Gastroesophageal sphincter (tissue), 4 donors: ENCODE results near the gene ZBTB24. TPM values are rescaled to one million over a fixed set of nuclear protein-coding genes. Genes with fewer than 3 reads are reported as not detected.

Experiments
- ATAC-seq: fragments of 150-250 bp; one replicate; pipeline ENCODE4 v1.9.1; 2016; ENCODE audit warnings: mild to moderate bottlenecking, moderate library complexity
- H3K27ac ChIP-seq, 4 donors: fragments of 200-600 bp; sonication (generic) in 3 of 4; 1 replicate in 3 of 4; 2 replicates in 1 of 4; pipeline ENCODE4 v1.5.1; 2016 to 2019
- H3K27me3 ChIP-seq: fragments of 200-600 bp; sonication (generic); one replicate; pipeline ENCODE4 v1.5.1; 2019
- H3K36me3 ChIP-seq, 2 donors: fragments of 200-600 bp; sonication (generic); one replicate each; pipeline ENCODE4 v1.5.1; 2019; ENCODE audit warnings: control low read depth in 1 of 2
- H3K4me1 ChIP-seq, 3 donors: fragments of 200-600 bp; sonication (generic); 1 replicate in 2 of 3; 2 replicates in 1 of 3; pipeline ENCODE4 v1.5.1; 2016 to 2019; ENCODE audit warnings: control low read depth in 2 of 3
- H3K4me3 ChIP-seq, 2 donors: fragments of 200-600 bp; sonication (generic); one replicate each; pipeline ENCODE4 v1.5.1; 2019; ENCODE audit warnings: mild to moderate bottlenecking in 1 of 2, moderate library complexity in 1 of 2
- H3K9me3 ChIP-seq, 3 donors: fragments of 200-600 bp; sonication (generic); one replicate each; pipeline ENCODE4 v1.5.1; 2017 to 2019; ENCODE audit warnings: control low read depth in 2 of 3
- CTCF ChIP-seq, 4 experiments: fragments of 200-600 bp in 2 of 4; fragments of 450-650 bp in 2 of 4; sonication (generic) in 1 of 4; IDR thresholded peaks; one replicate each; pipeline ENCODE4 v1.5.1; 2017 to 2019; ENCODE audit warnings: antibody characterized with exemption in 4 of 4, mild to moderate bottlenecking in 2 of 4, moderate library complexity in 2 of 4
- EP300 ChIP-seq: sonication (generic); formaldehyde crosslinking; IDR thresholded peaks from one replicate; pipeline ENCODE4 v1.6.1; 2017; ENCODE audit warnings: antibody characterized with exemption, mild to moderate bottlenecking
- POLR2A ChIP-seq, 2 donors: fragments of 450-650 bp; IDR thresholded peaks; one replicate each; pipeline ENCODE4 v1.6.1; 2017; ENCODE audit warnings: antibody characterized with exemption in 2 of 2, mild to moderate bottlenecking in 2 of 2, moderate library complexity in 1 of 2
- POLR2AphosphoS5 ChIP-seq: sonication (generic); formaldehyde crosslinking; IDR thresholded peaks from one replicate; pipeline ENCODE4 v1.6.1; 2017; ENCODE audit warnings: antibody characterized with exemption
- WGBS, 2 donors: methylation state at CpG; one replicate each; pipeline ENCODE4 v1.1.5; 2018; ENCODE audit warnings: low coverage in 1 of 2; 5-methylcytosine and 5-hydroxymethylcytosine counted together
- total RNA-seq, 4 donors: library from RNA; depleted of rRNA; stranded (reverse); fragments of >200 nt; gene quantifications; one replicate each; pipeline ENCODE4 v1.1.0, GENCODE V29; 2016

The ZBTB24 gene
- total RNA-seq, 4 donors from 2014 or later, result 6.2 to 8.9 (median 7.0) TPM

GRCh38 chr6:109474995-109475394 is 8.0 kb downstream of the ZBTB24 start:
- Histone ChIP-seq H3K4me1 (peaks cover 0 to 35% (median 10%) of the 10 kb centered on the region in 3 donors), H3K27me3 (no peaks in the 10 kb centered on the region), H3K4me3 (no peak overlapping the region), H3K36me3 (peaks cover 0 to 85% of the 10 kb centered on the region in 2 donors), H3K27ac (no peak overlapping the region), H3K9me3 (no peaks in the 10 kb centered on the region)
- TF ChIP-seq POLR2A (IDR thresholded peaks at IDR 0.05) (no peak), POLR2AphosphoS5 (no peak), CTCF (IDR thresholded peaks at IDR 0.05) (no peak), EP300 (no peak)
- WGBS, 2 donors, result 75 to 77% methylated on average over 4 of the region's 4 CpGs
- no peak for ATAC-seq

- no peaks in the 10 kb centered on the region for H3K9me3 ChIP-seq
- peaks cover 0 to 16% (median under 1%) of the 10 kb centered on the region in 3 donors for H3K4me1 ChIP-seq
- H3K4me3 ChIP-seq, result no peak overlapping the region
- TF ChIP-seq EP300 (no peak), POLR2AphosphoS5 (no peak), POLR2A (IDR thresholded peaks at IDR 0.05) (no peak), CTCF (IDR thresholded peaks at IDR 0.05) (no peak)
- H3K27me3 ChIP-seq, result no peaks in the 10 kb centered on the region
- 87 to 89% methylated on average over 2 to 3 of the region's 3 CpGs for WGBS, 2 donors
- no peak for ATAC-seq
- peaks cover 0 to 99% of the 10 kb centered on the region in 2 donors for H3K36me3 ChIP-seq
- H3K27ac ChIP-seq, result no peak overlapping the region
Observed at GRCh38 chr6:109473120-109473519, 9.9 kb downstream of the ZBTB24 start.

- Histone ChIP-seq H3K9me3 (no peaks in the 10 kb centered on the region), H3K27me3 (no peaks in the 10 kb centered on the region), H3K4me1 (peaks cover 0 to 9% (median 0%) of the 10 kb centered on the region in 3 donors), H3K4me3 (no peak overlapping the region), H3K27ac (no peak overlapping the region), H3K36me3 (peaks cover 0 to 100% of the 10 kb centered on the region in 2 donors)
- no peak for ATAC-seq
- TF ChIP-seq CTCF (IDR thresholded peaks at IDR 0.05), result no peak
- no peak for TF ChIP-seq POLR2A (IDR thresholded peaks at IDR 0.05)
- no peak for TF ChIP-seq EP300
- no peak for TF ChIP-seq POLR2AphosphoS5
- 91 to 97% methylated on average over 7 to 8 of the region's 9 CpGs for WGBS, 2 donors
Observed at GRCh38 chr6:109472132-109472995, 10.7 kb downstream of the ZBTB24 start.

- Histone ChIP-seq H3K4me1 (peaks cover 0 to 5% (median 0%) of the 10 kb centered on the region in 3 donors), H3K9me3 (no peaks in the 10 kb centered on the region), H3K36me3 (peaks cover 0 to 100% of the 10 kb centered on the region in 2 donors), H3K27me3 (no peaks in the 10 kb centered on the region), H3K4me3 (no peak overlapping the region), H3K27ac (no peak overlapping the region)
- 100% methylated on average over 2 to 3 of the region's 5 CpGs for WGBS, 2 donors
- TF ChIP-seq POLR2AphosphoS5 (no peak), EP300 (no peak), CTCF (IDR thresholded peaks at IDR 0.05) (no peak), POLR2A (IDR thresholded peaks at IDR 0.05) (no peak)
- ATAC-seq, result no peak
Observed at GRCh38 chr6:109471105-109471810, 11.8 kb downstream of the ZBTB24 start.
